Nucleus accumbens (tissue), 56 donors: ENCODE measurements around the gene FABP2.

ENCODE experiments used
- DNase-seq, 56 donors: peaks; one replicate each; lab custom pipeline; 2025; lab: John Stamatoyannopoulos, UW

Gene FABP2

DNA sequence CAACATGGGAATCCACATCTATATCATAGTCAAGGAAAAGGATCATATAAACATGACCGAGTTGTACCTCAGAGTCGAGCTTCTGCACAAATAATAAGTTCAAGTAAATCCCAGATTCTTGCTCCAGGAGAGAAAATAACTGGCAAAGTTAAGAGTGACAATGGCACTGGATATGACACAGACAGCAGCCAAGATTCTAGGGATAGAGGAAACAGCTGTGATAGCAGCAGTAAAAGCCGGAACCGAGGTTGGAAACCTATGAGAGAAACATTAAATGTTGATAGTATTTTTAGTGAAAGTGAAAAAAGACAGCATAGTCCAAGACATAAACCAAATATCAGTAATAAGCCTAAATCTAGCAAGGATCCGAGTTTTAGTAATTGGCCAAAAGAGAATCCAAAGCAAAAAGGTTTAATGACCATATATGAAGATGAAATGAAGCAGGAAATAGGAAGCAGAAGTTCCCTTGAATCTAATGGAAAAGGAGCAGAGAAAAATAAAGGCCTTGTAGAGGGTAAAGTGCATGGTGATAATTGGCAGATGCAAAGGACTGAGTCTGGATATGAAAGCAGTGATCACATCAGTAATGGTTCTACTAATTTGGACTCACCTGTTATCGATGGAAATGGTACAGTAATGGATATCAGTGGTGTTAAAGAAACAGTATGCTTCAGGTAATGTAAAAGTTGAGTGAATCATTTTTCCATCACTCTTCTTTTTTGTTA is 50.4 kb downstream of the FABP2 start:
- no peak for DNase-seq

GRCh38 chr4:119268466-119268865 is 53.5 kb downstream of the FABP2 start:
- DNase-seq: no peak
